PC-3 (cell line): Measurements from ENCODE around the gene ZNF462.

Source experiments
- CTCF ChIP-seq: fragments of 300-600 bp; sonication (generic); conservative IDR thresholded peaks from 2 replicates; pipeline ENCODE4 v1.5.1; 2017; ENCODE audit warnings: antibody characterized with exemption, low read depth, mild to moderate bottlenecking, low read length
- EZH2 ChIP-seq: fragments of 300-600 bp; sonication (generic); IDR thresholded peaks from one replicate; pipeline ENCODE4 v1.6.1; 2017; ENCODE audit warnings: antibody characterized with exemption, mild to moderate bottlenecking, low read length; ENCODE audit not compliant: unreplicated experiment
- EZH2phosphoT487 ChIP-seq: fragments of 300-600 bp; sonication (generic); IDR thresholded peaks from 2 replicates; pipeline ENCODE4 v1.6.1; 2018; ENCODE audit warnings: mild to moderate bottlenecking, antibody characterized with exemption, low read length, borderline replicate concordance

GRCh38 chr9:106906129-106906528 lies 43.2 kb downstream of the ZNF462 start:
- TF ChIP-seq CTCF (no peak), EZH2phosphoT487 (no peak), EZH2 (no peak)
